Right ventricle myocardium inferior (tissue), 1 donor: Measurements from ENCODE around the gene EXTL2. TPM values are rescaled to one million over a fixed set of nuclear protein-coding genes. Genes with fewer than 3 reads are reported as not detected.
A peak's percentile ranks its signal among the peaks of the same experiment; 100 is the strongest.
"Not testable (repeated sequence)": the region's sequence is repeated elsewhere in the genome, so short reads cannot be mapped to it uniquely, and the experiment has no call there.

Experiments
- ATAC-seq: fragments of 200-7000 bp; cut with Tn5 transposase; one replicate; pipeline ENCODE4 v1.9.1; 2020; ENCODE audit warnings: mild to moderate bottlenecking, moderate library complexity
- DNase-seq: peaks from one replicate; pipeline ENCODE4 v3.0.0; 2021; ENCODE audit errors: missing footprints
- intact Hi-C: fragments of 100-400 bp; cut with DNase I; formaldehyde crosslinking; loops from one replicate; pipeline ENCODE4 v1.11.0; 2022
- total RNA-seq: library from RNA; stranded (reverse); fragmentation: NEBNext Ultra II Directional; extraction: Animal tissue kit (Norgen Biotek cat#: 25700); gene quantifications from one replicate; pipeline ENCODE4 v1.2.1, GENCODE V29; 2021
- donor health status: DM: no; HTN: yes; CAD: no; lungs with severe emphysema.

Gene EXTL2
- total RNA-seq, 1 donor from 2014 or later, result 9.5 TPM

DNA sequence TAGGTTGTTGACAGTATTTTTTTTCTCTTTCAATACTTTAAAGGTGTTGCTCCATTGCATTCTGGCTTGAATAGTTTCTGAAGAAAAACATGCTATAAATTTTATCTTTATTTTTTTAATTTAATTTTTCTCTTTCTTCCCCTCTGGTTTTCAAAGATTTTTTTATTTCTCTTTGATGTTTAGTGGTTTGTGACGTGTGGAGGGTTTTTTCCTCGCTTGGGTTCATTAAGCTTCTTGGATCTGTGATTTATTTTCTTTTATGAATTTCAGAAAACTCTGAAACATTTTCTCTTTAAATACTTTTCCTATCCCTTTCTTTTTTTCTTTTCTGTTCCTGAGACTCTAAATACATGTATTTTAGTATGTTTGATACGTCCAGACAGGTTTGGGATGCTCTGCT is 10.5 kb upstream of the EXTL2 start:
- intact Hi-C loops, result no loop called here
- no peak for ATAC-seq
- no peak for DNase-seq

DNA sequence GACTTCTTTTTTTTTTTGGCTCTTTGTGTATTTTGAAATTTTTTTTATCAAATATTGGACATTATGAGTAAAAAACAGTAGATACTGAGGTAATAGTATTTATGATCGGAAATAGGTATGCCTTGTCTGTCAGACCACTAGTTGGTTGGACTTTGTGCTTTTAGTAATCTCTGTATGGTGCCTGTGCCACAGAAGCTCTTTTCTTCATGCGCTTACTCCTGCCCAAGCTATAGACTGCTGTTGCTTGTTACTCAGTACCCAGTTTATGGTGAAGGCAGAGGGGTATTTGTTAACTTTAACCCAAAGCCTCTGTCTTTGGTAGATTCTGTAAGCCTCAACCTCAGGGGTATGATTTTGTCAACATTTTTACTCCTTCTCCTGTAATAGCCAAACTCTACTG is 9.9 kb upstream of the EXTL2 start:
- intact Hi-C loops, result no loop called here
- ATAC-seq, result no peak
- no peak for DNase-seq

DNA sequence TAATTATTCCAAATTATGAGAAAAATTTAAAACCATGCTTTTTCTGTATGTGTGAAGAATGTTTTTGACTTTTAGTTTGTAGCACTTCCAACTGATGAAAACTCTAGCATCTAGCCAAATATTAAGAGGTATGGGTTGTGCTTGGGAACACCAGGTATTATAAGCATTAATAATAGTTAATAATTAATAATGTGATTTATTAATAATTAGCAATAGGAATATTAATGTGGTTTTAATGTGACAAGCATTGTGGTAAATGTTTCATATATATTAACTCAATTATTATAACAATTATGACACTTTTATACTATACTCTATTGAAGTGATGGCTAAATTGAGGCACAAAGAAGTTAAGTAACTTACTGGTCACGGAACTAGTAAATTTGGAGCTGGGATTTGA is 9.1 kb upstream of the EXTL2 start:
- ATAC-seq (no peak), DNase-seq (no peak)
- intact Hi-C loops, result no loop called here

DNA sequence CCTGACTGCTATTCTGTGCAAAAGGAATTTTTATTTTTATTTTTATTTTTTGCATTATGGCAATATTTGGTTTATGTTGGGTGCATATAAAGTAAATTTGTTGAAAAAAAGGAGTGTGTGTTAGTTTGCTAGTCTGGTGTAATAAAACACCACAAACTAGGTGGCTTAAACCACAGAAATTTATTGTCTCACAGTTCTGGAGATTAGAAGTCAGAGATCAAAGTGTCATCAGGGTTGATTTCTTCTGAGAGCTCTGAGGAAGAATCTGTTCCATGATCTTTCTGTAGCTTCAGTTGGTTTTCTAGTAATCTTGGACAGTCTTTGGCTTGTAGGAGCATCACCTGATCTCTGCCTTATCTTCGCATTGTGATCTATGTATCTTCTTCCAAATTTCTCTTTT is 7.7 kb upstream of the EXTL2 start:
- ATAC-seq (no peak), DNase-seq (no peak)
- intact Hi-C loops, result no loop called here

DNA sequence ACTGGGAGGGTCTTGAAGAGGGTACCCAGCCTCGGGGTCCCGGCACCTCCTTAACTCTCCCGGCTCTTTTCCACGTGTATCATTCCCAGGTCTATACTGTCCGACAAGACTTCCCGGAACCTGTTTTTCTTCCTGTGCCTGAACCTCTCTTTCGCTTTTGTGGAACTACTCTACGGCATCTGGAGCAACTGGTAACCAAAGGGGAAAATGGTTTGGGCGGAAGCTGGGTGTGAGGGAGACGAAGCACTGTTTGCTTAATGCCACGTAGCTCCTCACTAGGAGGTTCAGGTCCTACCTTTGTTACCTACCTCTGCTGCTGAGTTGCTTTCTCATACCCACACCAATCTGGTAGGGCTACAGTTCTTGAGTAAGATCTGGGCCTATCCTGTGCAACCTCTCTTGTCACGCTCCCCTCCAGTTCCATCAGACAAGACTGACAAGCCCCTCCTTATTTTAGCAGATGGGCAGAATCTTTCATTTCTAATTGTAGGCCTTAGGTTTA is 1.9 kb upstream of the EXTL2 start:
- intact Hi-C loops, result loop anchor here (10.0 kb wide), 1 partner anchor 762 kb away; the partner anchor contains the start of genes SASS6 and TRMT13
- no peak for ATAC-seq
- DNase-seq, result no peak

DNA sequence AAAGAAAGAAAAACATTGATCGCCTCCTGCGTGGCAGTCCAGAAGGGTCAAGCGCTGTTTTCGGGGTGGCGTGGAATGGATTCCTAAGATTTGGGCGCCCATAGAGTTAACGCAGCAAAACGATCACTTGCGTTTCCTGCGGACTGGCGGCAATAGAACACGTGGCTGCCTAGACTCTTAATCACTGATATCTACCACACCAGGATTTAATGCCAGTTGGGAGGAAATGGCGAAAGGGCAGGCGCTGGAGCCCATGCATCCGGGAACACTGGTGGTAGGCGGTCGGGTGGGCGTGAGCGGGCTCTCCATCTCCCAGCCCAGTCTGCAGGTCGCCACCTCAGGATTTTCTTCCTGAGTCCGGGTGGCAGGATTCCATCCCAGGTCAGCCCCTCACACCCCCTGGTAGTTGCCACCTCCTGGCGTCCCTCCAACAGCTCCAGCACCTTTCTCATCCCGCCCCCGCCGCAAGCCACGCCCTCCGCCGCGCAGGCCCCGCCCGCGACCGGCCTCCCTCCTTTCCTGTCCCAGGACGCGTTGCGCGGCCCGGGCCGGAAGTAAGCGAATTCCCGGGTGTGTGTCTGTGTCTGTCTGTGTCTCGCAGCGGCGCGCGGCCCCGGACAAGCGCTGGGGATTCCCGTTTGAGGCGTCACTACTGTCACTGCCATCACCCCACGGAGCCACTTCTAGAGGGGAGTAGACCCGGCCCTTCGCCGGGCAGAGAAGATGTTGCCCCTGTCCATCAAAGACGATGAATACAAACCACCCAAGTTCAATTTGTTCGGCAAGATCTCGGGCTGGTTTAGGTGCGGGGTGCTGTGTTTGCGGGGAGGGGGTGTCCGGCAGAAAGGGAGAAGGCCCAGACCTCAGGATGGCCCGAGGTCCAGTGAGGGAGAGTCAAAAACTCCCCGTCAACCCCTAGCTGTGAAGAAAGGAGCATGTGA is 1.2 kb upstream of the EXTL2 start, which contains the start of gene SLC30A7:
TSS of gene SLC30A7 (plus strand) at position 551 of the 941 bp plus-strand sequence. CDS start at position 724, 173 bp downstream.
- DNase-seq, result peak; percentile 99
- intact Hi-C loops, result loop anchor here (10.0 kb wide), 1 partner anchor 761 kb away; the partner anchor contains the start of genes SASS6 and TRMT13
- peak; percentile 97 for ATAC-seq

DNA sequence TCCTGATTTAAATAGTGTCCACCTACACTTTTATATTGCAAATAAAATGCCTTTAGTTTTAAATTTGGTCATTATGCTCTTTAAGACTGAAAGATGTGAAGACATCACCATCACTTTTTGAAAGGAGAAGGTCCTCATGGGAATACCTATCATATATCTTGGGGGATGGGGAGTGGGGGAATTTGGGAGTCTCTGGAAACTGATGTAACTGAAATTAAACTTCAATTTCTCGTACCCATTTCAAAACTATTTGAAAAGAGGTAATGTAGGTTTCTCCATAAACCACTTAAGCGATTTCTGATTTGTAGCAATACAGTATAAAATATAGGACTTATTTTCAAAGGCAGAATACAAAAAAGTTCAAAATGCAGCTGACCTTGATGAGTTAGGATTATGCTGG is 924 bp downstream of the EXTL2 start:
- ATAC-seq, result no peak
- DNase-seq, result no peak
- intact Hi-C loops, result loop anchor here (10.0 kb wide), 1 partner anchor 759 kb away; the partner anchor contains the start of genes SASS6 and TRMT13

DNA sequence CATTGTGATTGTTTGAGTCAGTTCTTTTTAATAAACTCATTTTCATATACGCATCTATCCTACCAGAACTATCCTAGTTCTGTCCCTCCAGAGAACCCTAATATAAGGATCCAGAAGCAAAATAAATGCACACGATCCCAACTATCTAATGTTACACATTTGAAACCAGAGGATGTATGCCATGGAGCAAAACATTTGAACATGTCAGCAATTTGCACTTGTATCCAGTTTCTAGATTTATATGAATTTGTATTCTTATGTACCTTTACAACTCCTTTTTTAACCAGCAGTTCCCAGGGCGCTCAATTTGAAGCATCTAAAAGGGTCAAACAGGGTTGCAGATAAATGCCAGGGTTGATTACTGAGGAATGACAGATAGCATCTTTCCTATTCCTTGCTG is 2.1 kb downstream of the EXTL2 start:
- intact Hi-C loops, result loop anchor here (10.0 kb wide), 1 partner anchor 758 kb away; the partner anchor contains the start of genes SASS6 and TRMT13
- no peak for ATAC-seq

DNA sequence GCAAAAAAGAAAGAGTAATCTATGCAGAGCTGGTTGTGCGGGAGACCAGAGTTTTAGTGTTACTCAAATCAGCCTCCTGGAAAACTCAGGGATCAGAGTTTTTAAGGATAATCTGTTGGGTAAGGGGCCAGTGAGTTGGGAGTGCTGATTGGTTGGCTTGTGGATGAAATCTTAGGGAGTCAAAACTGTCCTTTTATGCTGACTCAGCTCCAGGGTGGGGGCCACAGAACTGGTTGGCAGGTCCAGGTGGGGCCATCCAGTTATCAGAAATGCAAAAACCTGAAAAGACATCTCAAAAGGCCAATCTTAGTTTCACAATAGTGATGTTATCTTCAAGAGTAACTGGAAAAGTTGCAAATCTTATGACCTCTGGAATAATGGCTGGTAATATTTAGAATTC is 3.3 kb downstream of the EXTL2 start:
- ATAC-seq, result no peak
- intact Hi-C loops, result loop anchor here (10.0 kb wide), 1 partner anchor 757 kb away; the partner anchor contains the start of genes SASS6 and TRMT13
- no peak for DNase-seq

More for the DNA sequence above, 2.1 kb downstream of the EXTL2 start:
- no peak for DNase-seq

DNA sequence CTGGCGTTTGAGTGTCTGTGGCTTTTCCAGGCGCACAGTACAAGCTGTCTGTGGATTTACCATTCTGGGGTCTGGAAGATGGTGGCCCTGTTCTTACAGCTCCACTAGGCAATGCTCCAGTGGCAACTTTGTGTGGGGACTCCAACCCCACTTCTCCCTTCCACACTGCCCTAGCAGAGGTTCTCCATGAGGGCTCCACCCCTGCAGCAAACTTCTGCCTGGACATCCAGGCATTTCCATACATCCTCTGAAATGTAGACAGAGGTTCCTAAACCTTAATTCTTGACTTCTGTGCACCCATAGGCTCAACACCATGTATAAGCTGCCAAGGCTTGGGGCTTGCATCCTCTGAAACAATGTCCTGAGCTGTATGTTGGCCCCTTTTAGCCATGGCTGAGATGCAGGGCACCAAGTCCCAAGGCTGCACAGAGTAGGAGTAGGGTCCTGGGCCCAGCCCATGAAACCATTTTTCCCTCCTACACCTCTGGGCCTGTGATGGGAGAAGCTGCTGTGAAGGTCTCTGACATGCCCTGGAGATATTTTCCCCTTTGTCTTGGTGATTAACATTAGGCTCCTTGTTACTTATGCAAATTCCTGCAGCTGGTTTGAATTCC is 4.7 kb downstream of the EXTL2 start:
- intact Hi-C loops, result loop anchor here (10.0 kb wide), 1 partner anchor 755 kb away; the partner anchor contains the start of genes SASS6 and TRMT13
- DNase-seq, result not testable (repeated sequence)

DNA sequence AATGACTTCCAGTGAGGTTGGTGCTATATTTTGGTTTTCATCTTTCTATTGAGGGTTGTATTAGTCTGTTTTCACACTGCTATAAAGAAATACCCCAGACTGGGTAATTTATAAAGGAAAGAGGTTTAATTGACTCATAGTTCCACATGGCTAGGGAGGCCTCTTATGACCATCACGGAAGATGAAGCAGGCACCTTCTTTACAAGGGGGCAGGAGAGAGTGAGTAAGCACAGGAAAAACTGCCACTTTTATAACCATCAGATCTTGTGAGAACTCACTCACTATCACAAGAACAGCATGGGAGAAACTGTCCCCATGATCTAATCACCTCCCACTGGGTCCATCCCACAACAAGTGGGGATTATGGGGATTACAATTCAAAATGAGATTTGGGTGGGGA is 5.6 kb downstream of the EXTL2 start:
- intact Hi-C loops, ATAC-seq, DNase-seq: not testable (repeated sequence)

More for the DNA sequence above, 4.7 kb downstream of the EXTL2 start:
- not testable (repeated sequence) for ATAC-seq

DNA sequence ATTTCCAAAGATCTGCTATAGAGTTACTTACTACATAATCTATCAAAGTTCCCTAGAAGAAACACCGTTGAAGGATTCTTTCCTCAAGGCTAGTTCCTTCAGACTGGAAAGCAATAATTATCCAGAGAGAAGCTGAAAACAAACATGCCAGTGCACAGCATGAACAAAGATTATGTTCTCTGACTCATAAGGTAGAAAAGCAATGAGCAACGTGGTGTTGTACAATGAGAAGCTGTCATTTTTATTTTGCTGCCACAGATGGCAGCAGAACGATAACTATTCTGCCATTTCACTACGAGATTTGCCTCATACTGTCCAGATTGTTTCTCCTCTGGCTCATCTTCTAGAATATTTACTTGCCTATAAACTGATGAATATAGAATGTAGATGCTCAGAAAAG is 10.7 kb downstream of the EXTL2 start:
- DNase-seq (no peak), ATAC-seq (no peak)
- intact Hi-C loops, result no loop called here

DNA sequence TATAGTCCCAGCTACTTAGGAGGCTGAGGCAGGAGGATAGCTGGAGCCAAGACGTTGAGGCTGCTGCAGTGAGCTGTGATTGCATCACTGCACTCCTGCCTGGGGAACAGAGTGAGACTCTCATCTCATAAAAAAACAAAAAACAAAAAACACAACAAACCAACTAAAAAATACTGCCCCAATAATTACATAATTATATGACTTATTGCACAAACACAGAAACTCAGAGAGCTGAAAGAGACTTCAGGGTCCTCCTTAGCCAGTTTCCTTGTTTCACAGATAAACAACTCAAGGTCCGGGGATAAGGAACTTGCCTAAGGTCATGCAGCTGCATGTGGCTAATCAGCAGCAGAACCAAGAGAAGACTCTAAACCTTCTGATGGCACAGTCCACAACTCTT is 11.9 kb downstream of the EXTL2 start:
- peak; percentile 67 for ATAC-seq
- DNase-seq, result no peak
- intact Hi-C loops, result no loop called here

DNA sequence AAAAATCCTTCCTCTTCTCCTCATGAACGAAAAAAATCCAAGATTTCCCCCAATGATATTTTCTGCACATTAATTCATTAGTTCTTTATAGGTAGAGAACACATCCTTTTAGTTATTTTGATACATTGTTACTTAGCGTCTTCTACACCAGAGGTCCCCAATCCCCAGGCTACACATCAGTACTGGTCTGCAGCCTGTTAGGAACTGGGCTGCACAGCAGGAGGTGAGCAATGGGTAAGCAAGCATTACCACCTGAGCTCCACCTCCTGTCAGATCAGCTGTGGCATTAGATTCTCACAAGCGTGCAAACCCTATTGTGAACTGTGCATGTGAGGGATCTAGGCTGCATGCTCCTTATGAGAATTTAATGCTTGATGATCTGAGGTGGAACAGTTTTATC is 13.0 kb downstream of the EXTL2 start:
- ATAC-seq, result no peak
- DNase-seq, result no peak
- intact Hi-C loops, result no loop called here

DNA sequence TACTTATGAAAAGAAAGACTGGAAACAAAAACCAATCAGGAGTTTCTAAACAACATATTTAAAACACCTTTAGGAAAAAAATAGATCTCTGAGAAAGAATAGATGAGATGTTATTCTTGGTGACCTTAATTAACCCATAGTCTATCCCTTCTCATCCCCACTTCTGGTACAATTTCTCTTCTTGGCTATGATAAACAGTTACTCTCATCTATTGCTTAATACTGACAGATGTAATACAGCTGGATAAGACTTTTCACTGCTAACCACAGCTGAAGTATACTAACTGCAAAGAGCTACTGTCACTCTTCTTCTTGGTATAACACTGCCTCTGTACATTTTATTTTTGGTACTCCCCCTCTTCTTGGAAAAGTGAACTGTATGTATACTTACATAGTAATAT is 15.2 kb downstream of the EXTL2 start:
- DNase-seq (no peak), ATAC-seq (peak; percentile 67)
- intact Hi-C loops, result no loop called here

DNA sequence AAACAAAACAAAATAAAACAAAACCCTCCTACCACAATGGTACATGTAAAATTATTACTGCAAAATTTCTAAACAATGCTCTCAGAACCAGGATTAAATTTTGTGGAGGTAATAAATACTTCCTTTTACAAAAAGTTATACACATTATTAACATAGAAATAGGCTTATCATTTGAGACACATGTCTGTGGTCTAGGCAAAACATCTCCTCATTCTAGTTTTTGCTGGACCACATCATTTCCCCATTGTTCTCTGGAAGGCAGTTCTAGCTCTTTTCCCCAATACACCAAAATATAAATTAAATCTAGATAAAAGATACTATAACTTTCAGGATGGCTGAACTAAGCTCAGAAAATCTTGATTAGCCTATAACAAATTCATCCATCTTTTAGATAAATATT is 18.4 kb downstream of the EXTL2 start:
- intact Hi-C loops, result no loop called here
- no peak for ATAC-seq
- no peak for DNase-seq

DNA sequence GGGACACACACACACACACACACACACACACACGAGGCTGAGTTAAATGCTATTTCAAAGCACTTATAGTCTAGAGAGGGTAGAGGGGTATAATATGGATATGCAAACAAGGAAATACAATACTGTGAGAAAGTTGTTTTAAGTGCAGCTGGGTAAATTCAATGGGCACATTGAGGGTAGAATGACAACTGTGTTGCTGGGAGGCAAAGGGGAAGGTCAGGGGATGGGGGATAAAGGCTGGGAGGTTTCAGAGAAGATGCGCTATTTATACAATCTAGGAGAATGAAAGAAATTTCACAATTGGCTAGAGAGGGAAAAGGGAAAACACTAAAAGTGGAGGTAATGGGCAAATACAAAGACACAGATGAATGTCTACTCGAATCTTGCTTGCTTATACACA is 19.4 kb downstream of the EXTL2 start:
- no peak for DNase-seq
- ATAC-seq, result no peak
- intact Hi-C loops, result no loop called here

DNA sequence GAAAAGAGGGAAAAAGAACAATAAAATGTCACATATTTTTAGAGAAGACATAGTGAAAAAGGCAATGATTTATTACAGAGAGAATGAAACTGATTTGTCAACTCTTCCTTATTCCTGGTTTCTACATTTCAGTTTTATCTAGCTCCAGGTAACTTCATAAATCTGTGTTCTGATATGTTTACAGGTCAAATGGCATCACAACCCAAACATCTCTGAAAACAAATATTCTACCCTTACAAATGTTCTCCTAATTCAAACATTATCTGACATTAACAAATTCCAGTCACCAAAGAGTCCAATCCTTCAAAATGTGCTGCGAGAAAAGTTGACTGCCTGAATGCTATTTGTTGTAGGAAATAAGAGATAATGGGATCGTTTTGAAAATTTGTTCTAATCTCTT is 20.2 kb downstream of the EXTL2 start:
- intact Hi-C loops, result no loop called here
- ATAC-seq, result no peak
- no peak for DNase-seq

DNA sequence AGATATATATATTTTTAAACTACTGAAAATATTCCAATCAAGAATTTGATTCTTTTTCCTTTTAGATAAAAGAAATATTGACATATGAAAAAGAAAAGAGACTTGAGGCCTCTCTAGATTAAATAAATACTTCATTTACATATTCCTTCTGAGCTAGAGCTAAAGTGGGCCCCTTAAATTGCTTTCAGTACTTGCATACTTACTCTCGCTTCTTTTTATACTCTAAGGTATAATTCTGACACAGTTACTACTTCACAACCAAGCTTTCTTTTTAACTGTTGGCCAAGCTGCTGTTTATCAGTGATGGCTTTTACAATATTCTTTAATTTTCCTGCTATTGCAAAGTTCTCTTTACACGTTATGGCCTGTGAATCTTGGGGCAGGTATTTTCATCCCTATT is 24.6 kb downstream of the EXTL2 start:
- ATAC-seq (no peak), DNase-seq (no peak)
- intact Hi-C loops, result loop anchor here (2.0 to 5.0 kb wide), 2 partner anchors 407 to 1063 kb away; no protein-coding TSS in a partner anchor
